Measurements from ENCODE around the gene FGF18. TPM values are rescaled to one million over a fixed set of nuclear protein-coding genes. Genes with fewer than 3 reads are reported as not detected.
"Not testable (repeated sequence)": the region's sequence is repeated elsewhere in the genome, so short reads cannot be mapped to it uniquely, and the experiment has no call there.

FGF18 gene
- total and polyA plus RNA-seq, 4 donors: 1.8 to 3.4 (median 2.5) TPM

DNA sequence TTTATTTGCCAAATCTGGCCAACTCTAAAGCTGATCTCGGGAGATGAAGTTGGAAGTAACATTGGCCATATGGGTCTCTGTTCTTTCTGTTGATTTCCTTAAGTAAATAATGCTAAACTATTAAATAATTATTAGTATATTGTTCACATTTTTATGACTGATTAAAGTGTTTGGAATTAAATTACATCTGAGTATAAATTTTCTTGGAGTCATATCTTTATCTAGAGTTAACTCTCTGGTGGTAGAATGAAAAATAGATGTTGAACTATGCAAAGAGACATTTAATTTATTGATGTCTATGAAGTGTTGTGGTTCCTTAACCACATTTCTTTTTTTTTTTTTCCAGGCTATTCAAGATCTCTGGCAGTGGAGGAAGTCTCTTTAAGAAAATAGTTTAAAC lies 9.3 kb upstream of the FGF18 start:
- no peaks in the 10 kb centered on the region for H3K27me3 ChIP-seq (ENCODE audit: control insufficient read depth in 3 of 3, insufficient read depth in 3 of 3, low read length in 2 of 3)
- WGBS, 2 donors: 28 to 45% methylated on average over 1 of the region's 1 CpG
- no peaks in the 10 kb centered on the region for H3K9me3 ChIP-seq (ENCODE audit: control insufficient read depth in 4 of 4, insufficient read depth in 3 of 4, low read length in 3 of 4)
- DNase-seq: peak in 2 of 3 donors; percentile 52 to 73
- peaks cover 16 to 44% (median 29%) of the 10 kb centered on the region in 4 donors for H3K36me3 ChIP-seq (ENCODE audit: control insufficient read depth in 4 of 4, insufficient read depth in 4 of 4, low read length in 4 of 4)
- ATAC-seq (ENCODE audit: insufficient read depth, low FRiP score): no peak
- H3K4me3 ChIP-seq: no peak overlapping the region
- no peak overlapping the region for H3K9ac ChIP-seq (ENCODE audit: insufficient read depth in 1 of 2, low read length in 2 of 2)
- H3K4me1 ChIP-seq (ENCODE audit: control insufficient read depth in 5 of 5, insufficient read depth in 5 of 5, low read length in 5 of 5): peaks cover 0 to 6% (median 0%) of the 10 kb centered on the region in 5 donors
- no peak overlapping the region for H3K27ac ChIP-seq (ENCODE audit: low read depth in 1 of 2, low read length in 1 of 2)
- TF ChIP-seq CTCF (IDR thresholded peaks at IDR 0.05; ENCODE audit: control extremely low read depth, extremely low read depth): no peak

DNA sequence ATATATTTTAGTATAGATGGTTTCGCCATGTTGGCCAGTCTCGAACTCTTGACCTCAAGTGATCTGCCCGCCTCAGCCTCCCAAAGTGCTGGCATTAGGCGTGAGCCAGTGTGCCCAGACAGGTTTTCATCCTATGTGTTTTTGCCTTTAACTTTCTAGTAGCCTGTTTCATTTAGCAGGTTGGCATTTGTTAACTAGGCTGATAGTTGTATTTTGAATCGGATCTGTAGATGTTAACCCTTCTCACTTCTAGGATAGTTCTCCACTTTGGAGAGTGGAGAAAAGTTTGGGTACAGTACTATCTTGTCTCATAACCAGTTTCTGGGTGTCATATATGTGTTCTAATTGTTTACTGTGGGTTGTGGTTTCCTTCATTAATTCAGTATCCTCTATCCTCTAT lies 7.3 kb upstream of the FGF18 start:
- Histone ChIP-seq H3K9me3 (ENCODE audit: control insufficient read depth in 4 of 4, insufficient read depth in 3 of 4, low read length in 3 of 4) (no peaks in the 10 kb centered on the region), H3K9ac (ENCODE audit: insufficient read depth in 1 of 2, low read length in 2 of 2) (no peak overlapping the region), H3K27me3 (ENCODE audit: control insufficient read depth in 3 of 3, insufficient read depth in 3 of 3, low read length in 2 of 3) (no peaks in the 10 kb centered on the region), H3K4me1 (ENCODE audit: control insufficient read depth in 5 of 5, insufficient read depth in 5 of 5, low read length in 5 of 5) (peaks cover 0 to 6% (median 0%) of the 10 kb centered on the region in 5 donors), H3K27ac (ENCODE audit: low read depth in 1 of 2, low read length in 1 of 2) (no peak overlapping the region), H3K36me3 (ENCODE audit: control insufficient read depth in 4 of 4, insufficient read depth in 4 of 4, low read length in 4 of 4) (peaks cover 16 to 30% (median 24%) of the 10 kb centered on the region in 4 donors), H3K4me3 (no peak overlapping the region)
- no peak for TF ChIP-seq CTCF (IDR thresholded peaks at IDR 0.05; ENCODE audit: control extremely low read depth, extremely low read depth)
- ATAC-seq (ENCODE audit: insufficient read depth, low FRiP score) (no peak), DNase-seq (no peak)
- 95 to 97% methylated on average over 5 of the region's 5 CpGs for WGBS, 2 donors

GRCh38 chr5:171413153-171413910 lies 6.1 kb upstream of the FGF18 start:
- DNase-seq (no peak), ATAC-seq (ENCODE audit: insufficient read depth, low FRiP score) (no peak)
- H3K27me3 ChIP-seq (ENCODE audit: control insufficient read depth in 3 of 3, insufficient read depth in 3 of 3, low read length in 2 of 3): no peaks in the 10 kb centered on the region
- no peak overlapping the region for H3K4me3 ChIP-seq
- peaks cover 0 to 7% (median 0%) of the 10 kb centered on the region in 5 donors for H3K4me1 ChIP-seq (ENCODE audit: control insufficient read depth in 5 of 5, insufficient read depth in 5 of 5, low read length in 5 of 5)
- H3K9ac ChIP-seq (ENCODE audit: insufficient read depth in 1 of 2, low read length in 2 of 2): no peak overlapping the region
- H3K9me3 ChIP-seq (ENCODE audit: control insufficient read depth in 4 of 4, insufficient read depth in 3 of 4, low read length in 3 of 4): no peaks in the 10 kb centered on the region
- no peak overlapping the region for H3K27ac ChIP-seq (ENCODE audit: low read depth in 1 of 2, low read length in 1 of 2)
- H3K36me3 ChIP-seq (ENCODE audit: control insufficient read depth in 4 of 4, insufficient read depth in 4 of 4, low read length in 4 of 4): peaks cover 15 to 23% (median 21%) of the 10 kb centered on the region in 4 donors
- TF ChIP-seq CTCF (IDR thresholded peaks at IDR 0.05; ENCODE audit: control extremely low read depth, extremely low read depth): no peak
- WGBS, 2 donors: 94 to 95% methylated on average over 3 of the region's 3 CpGs

DNA sequence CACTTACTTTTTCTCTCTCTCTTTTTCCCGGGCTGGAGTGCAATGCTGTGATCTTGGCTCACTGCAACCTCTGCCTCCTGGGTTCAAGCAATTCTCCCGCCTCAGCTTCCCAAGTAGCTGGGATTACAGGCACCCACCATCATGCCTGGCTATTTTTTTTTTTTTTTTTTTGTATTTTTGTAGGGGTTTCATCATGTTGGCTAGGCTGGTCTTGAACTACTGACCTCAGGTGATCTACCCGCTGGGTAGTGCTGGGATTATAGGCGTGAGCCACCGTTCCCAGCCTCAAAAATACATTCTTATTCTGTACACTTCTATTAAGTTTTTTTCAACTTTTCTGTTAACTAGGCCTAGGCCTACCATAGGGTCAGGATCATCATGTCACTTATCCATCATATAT lies 5.5 kb upstream of the FGF18 start:
- H3K36me3 ChIP-seq (ENCODE audit: control insufficient read depth in 4 of 4, insufficient read depth in 4 of 4, low read length in 4 of 4): peaks cover 15 to 23% (median 19%) of the 10 kb centered on the region in 4 donors
- 92 to 95% methylated on average over 5 of the region's 5 CpGs for WGBS, 2 donors

More for the DNA sequence above, 5.5 kb upstream of the FGF18 start:
- not testable (repeated sequence) for H3K4me3 ChIP-seq; H3K27ac ChIP-seq (ENCODE audit: low read depth in 1 of 2, low read length in 1 of 2); ATAC-seq (ENCODE audit: insufficient read depth, low FRiP score); DNase-seq; H3K9me3 ChIP-seq (ENCODE audit: control insufficient read depth in 4 of 4, insufficient read depth in 3 of 4, low read length in 3 of 4); H3K9ac ChIP-seq (ENCODE audit: insufficient read depth in 1 of 2, low read length in 2 of 2); H3K27me3 ChIP-seq (ENCODE audit: control insufficient read depth in 3 of 3, insufficient read depth in 3 of 3, low read length in 2 of 3)
- peaks cover 0 to 13% (median 2%) of the 10 kb centered on the region in 5 donors for H3K4me1 ChIP-seq (ENCODE audit: control insufficient read depth in 5 of 5, insufficient read depth in 5 of 5, low read length in 5 of 5)

All from lung (tissue), 12 donors.